Right lobe of liver (tissue), 4 donors: ENCODE data around the gene ACOX1.

ENCODE experiments used
- POLR2A ChIP-seq: fragments of 450-650 bp; IDR thresholded peaks from one replicate; pipeline ENCODE4 v1.6.1; 2017; ENCODE audit warnings: antibody characterized with exemption, mild to moderate bottlenecking
- TF ChIP-seq, protein P1 (sequence below), 4 donors: fragments of 200-600 bp in 3 of 4; fragments of 450-650 bp in 1 of 4; IDR thresholded peaks; one replicate each; pipeline versions ENCODE4 v1.5.1 to v1.8.0; 2016 to 2022; ENCODE audit warnings: antibody characterized with exemption in 4 of 4, mild to moderate bottlenecking in 2 of 4
- donor health status: DM: no; HTN: no; CAD: no.
- donor health status: DM: no; HTN: no; CAD: no.
- donor health status: DM: no; HTN: yes; CAD: no.

DNA sequence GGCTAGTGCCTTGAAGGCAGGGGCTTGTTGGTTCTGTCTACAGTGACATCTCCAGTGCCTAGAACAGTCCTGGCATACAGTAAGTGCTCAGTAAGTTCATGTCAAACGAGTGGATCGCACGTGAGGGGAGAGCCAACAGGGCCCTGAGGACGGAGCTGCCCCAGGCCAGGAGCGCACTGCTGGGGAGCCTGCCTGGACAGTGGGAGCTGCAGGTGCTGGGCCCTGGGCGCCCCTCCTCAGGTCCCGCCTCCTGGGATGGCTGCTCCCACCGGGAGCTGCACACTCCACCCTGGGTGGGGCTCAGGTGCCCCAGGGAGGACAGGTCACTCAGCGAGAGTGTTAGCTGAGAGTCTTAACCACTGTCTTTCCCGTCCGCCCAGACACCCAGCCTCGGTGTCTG lies 46.3 kb upstream of the ACOX1 start:
- TF ChIP-seq, protein P1, sequence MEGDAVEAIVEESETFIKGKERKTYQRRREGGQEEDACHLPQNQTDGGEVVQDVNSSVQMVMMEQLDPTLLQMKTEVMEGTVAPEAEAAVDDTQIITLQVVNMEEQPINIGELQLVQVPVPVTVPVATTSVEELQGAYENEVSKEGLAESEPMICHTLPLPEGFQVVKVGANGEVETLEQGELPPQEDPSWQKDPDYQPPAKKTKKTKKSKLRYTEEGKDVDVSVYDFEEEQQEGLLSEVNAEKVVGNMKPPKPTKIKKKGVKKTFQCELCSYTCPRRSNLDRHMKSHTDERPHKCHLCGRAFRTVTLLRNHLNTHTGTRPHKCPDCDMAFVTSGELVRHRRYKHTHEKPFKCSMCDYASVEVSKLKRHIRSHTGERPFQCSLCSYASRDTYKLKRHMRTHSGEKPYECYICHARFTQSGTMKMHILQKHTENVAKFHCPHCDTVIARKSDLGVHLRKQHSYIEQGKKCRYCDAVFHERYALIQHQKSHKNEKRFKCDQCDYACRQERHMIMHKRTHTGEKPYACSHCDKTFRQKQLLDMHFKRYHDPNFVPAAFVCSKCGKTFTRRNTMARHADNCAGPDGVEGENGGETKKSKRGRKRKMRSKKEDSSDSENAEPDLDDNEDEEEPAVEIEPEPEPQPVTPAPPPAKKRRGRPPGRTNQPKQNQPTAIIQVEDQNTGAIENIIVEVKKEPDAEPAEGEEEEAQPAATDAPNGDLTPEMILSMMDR (IDR thresholded peaks at IDR 0.05): no peak
- TF ChIP-seq POLR2A: no peak
